ENCODE measurements around the gene MGAT5. TPM values are rescaled to one million over a fixed set of nuclear protein-coding genes. Genes with fewer than 3 reads are reported as not detected.

Gene MGAT5
- total RNA-seq, 1 experiment from 2014 or later, result 22.1 TPM

GRCh38 chr2:134231301-134231964 is 22.4 kb upstream of the MGAT5 start:
- H3K9me3 Mint-ChIP-seq (ENCODE audit: unreplicated experiment), result peaks cover 11% of the 10 kb centered on the region
- no peak overlapping the region for H3K4me3 Mint-ChIP-seq (ENCODE audit: unreplicated experiment)
- DNase-seq, result no peak
- TF ChIP-seq CTCF (IDR thresholded peaks at IDR 0.05; ENCODE audit: insufficient read depth in 1 of 2, low read depth in 1 of 2, low read length in 1 of 2, severe bottlenecking in 1 of 2, unreplicated experiment in 1 of 2), result no peak
- no TSS peak for BruUV-seq (replicated peaks)
- peaks cover 16% of the 10 kb centered on the region for H3K9me3 ChIP-seq
- H3K27me3 Mint-ChIP-seq (ENCODE audit: insufficient read depth, unreplicated experiment), result no peaks in the 10 kb centered on the region
- CTCF ChIA-PET, result interaction anchor here (0.5 kb wide), 1 partner anchor 223 kb away, joined by 3 read pairs; no protein-coding TSS in a partner anchor
- no peaks in the 10 kb centered on the region for H3K36me3 ChIP-seq (ENCODE audit: control insufficient read depth, insufficient read depth, low read length)
- H3K4me1 Mint-ChIP-seq (ENCODE audit: low read depth, unreplicated experiment), result peaks cover 7% of the 10 kb centered on the region
- no peak overlapping the region for H3K27ac Mint-ChIP-seq (ENCODE audit: unreplicated experiment)
- H3K36me3 Mint-ChIP-seq (ENCODE audit: insufficient read depth, unreplicated experiment), result no peaks in the 10 kb centered on the region
- H3K4me3 ChIP-seq (ENCODE audit: low read depth, low read length), result no peak overlapping the region
- H3K4me1 ChIP-seq, result peaks cover 8% of the 10 kb centered on the region; the same call in 1 of the 2 replicates
- intact Hi-C loops (cut with micrococcal nuclease; ENCODE audit: unreplicated experiment), result no loop called here
- POLR2A ChIA-PET, result no interaction called here
- no peaks in the 10 kb centered on the region for H3K27me3 ChIP-seq (replicated peaks; ENCODE audit: control insufficient read depth, insufficient read depth, low read length)

DNA sequence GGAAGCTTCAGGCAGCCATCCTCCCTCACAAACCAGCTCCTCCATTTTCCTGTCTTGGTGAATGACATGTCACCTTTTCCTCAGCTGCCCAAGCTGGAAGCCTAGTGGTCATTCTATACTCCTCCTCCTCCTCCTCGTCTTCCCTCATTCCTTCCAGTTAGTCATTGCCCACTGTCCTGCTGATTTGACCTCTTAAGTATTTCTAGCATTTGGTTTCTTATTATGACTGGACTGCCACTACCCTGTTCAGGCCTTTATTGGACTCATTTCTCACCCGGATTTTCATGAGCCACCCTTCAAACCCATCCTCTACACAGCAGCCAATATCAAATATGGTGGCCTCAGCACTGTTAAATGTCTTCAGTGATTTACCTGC is 21.9 kb upstream of the MGAT5 start:
- Histone ChIP-seq H3K9me3 (peaks cover 16% of the 10 kb centered on the region), H3K4me1 (peaks cover 8% of the 10 kb centered on the region; the same call in 1 of the 2 replicates), H3K27me3 (replicated peaks; ENCODE audit: control insufficient read depth, insufficient read depth, low read length) (no peaks in the 10 kb centered on the region), H3K36me3 (ENCODE audit: control insufficient read depth, insufficient read depth, low read length) (no peaks in the 10 kb centered on the region), H3K4me3 (ENCODE audit: low read depth, low read length) (no peak overlapping the region)
- H3K9me3 Mint-ChIP-seq (ENCODE audit: unreplicated experiment), result peaks cover 11% of the 10 kb centered on the region
- H3K4me1 Mint-ChIP-seq (ENCODE audit: low read depth, unreplicated experiment), result peaks cover 7% of the 10 kb centered on the region
- no peak for TF ChIP-seq CTCF (IDR thresholded peaks at IDR 0.05; ENCODE audit: insufficient read depth in 1 of 2, low read depth in 1 of 2, low read length in 1 of 2, severe bottlenecking in 1 of 2, unreplicated experiment in 1 of 2)
- POLR2A ChIA-PET, result no interaction called here
- no peaks in the 10 kb centered on the region for H3K27me3 Mint-ChIP-seq (ENCODE audit: insufficient read depth, unreplicated experiment)
- H3K4me3 Mint-ChIP-seq (ENCODE audit: unreplicated experiment), result no peak overlapping the region
- BruUV-seq (replicated peaks), result no TSS peak
- H3K36me3 Mint-ChIP-seq (ENCODE audit: insufficient read depth, unreplicated experiment), result no peaks in the 10 kb centered on the region
- CTCF ChIA-PET, result no interaction called here
- no peak for DNase-seq
- intact Hi-C loops (cut with micrococcal nuclease; ENCODE audit: unreplicated experiment), result no loop called here
- no peak overlapping the region for H3K27ac Mint-ChIP-seq (ENCODE audit: unreplicated experiment)

DNA sequence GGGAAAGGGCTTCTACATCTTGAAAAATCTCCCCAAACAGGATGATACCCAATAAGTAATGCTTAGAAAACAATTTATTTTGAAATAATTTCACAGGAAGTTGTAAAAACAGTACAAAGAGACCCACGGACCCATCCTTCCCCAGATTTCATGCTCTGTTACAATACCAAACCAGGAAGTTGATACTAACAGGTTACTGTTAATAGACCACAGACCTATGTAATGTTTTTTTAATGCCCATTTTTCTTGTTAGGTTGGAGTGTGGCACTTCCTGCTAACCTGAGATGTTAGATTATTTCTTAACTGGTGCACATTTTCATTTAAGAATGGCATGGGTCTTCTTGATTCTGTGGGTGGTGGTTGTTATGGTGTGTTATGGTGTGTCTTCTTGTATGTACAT is 21.4 kb upstream of the MGAT5 start:
- no peak for DNase-seq
- Mint-ChIP-seq H3K27me3 (ENCODE audit: insufficient read depth, unreplicated experiment) (no peaks in the 10 kb centered on the region), H3K4me3 (ENCODE audit: unreplicated experiment) (no peak overlapping the region), H3K36me3 (ENCODE audit: insufficient read depth, unreplicated experiment) (no peaks in the 10 kb centered on the region), H3K27ac (ENCODE audit: unreplicated experiment) (no peak overlapping the region), H3K4me1 (ENCODE audit: low read depth, unreplicated experiment) (peaks cover 7% of the 10 kb centered on the region), H3K9me3 (ENCODE audit: unreplicated experiment) (peaks cover 11% of the 10 kb centered on the region)
- Histone ChIP-seq H3K4me1 (peaks cover 8% of the 10 kb centered on the region; the same call in 1 of the 2 replicates), H3K27me3 (replicated peaks; ENCODE audit: control insufficient read depth, insufficient read depth, low read length) (no peaks in the 10 kb centered on the region), H3K9me3 (peaks cover 16% of the 10 kb centered on the region), H3K4me3 (ENCODE audit: low read depth, low read length) (no peak overlapping the region), H3K36me3 (ENCODE audit: control insufficient read depth, insufficient read depth, low read length) (no peaks in the 10 kb centered on the region)
- no TSS peak for BruUV-seq (replicated peaks)
- no peak for TF ChIP-seq CTCF (IDR thresholded peaks at IDR 0.05; ENCODE audit: insufficient read depth in 1 of 2, low read depth in 1 of 2, low read length in 1 of 2, severe bottlenecking in 1 of 2, unreplicated experiment in 1 of 2)
- ChIA-PET CTCF (no interaction called here), POLR2A (no interaction called here)
- intact Hi-C loops (cut with micrococcal nuclease; ENCODE audit: unreplicated experiment), result no loop called here

Data from Caco-2 (cell line).